Measurements from ENCODE around the gene ARID3B.
"Not testable (repeated sequence)": the region's sequence is repeated elsewhere in the genome, so short reads cannot be mapped to it uniquely, and the experiment has no call there.

ARID3B gene

GRCh38 chr15:74540761-74541493 is at the start of gene ARID3B:
TSS of gene ARID3B (plus strand) at chr15:74541220. CDS start at chr15:74543937, 2,717 bp downstream.
- peak; percentile 86 for DNase-seq

- DNase-seq = no peak
Observed at GRCh38 chr15:74496648-74497047, 44.4 kb upstream of the ARID3B start.

GRCh38 chr15:74497584-74497983 is 43.4 kb upstream of the ARID3B start:
- DNase-seq = peak; percentile 65

- no peak for DNase-seq
Observed at GRCh38 chr15:74499366-74499765, 41.7 kb upstream of the ARID3B start.

- no peak for DNase-seq
Observed at GRCh38 chr15:74500401-74500800, 40.6 kb upstream of the ARID3B start.

GRCh38 chr15:74502301-74502700 is 38.7 kb upstream of the ARID3B start:
- DNase-seq = no peak

- DNase-seq = no peak
Observed at GRCh38 chr15:74504418-74504817, 36.6 kb upstream of the ARID3B start.

GRCh38 chr15:74504836-74505235 is 36.2 kb upstream of the ARID3B start:
- DNase-seq = no peak

GRCh38 chr15:74505837-74506514 is 35.0 kb upstream of the ARID3B start:
- DNase-seq = no peak

GRCh38 chr15:74506515-74506840 is 34.5 kb upstream of the ARID3B start:
- no peak for DNase-seq

GRCh38 chr15:74511583-74511982 is 29.4 kb upstream of the ARID3B start:
- DNase-seq = no peak

GRCh38 chr15:74514059-74514458 is 27.0 kb upstream of the ARID3B start:
- DNase-seq = not testable (repeated sequence)

GRCh38 chr15:74517096-74517495 is 23.9 kb upstream of the ARID3B start:
- DNase-seq = no peak

- DNase-seq = no peak
Observed at GRCh38 chr15:74519311-74519710, 21.7 kb upstream of the ARID3B start.

GRCh38 chr15:74520407-74520806 is 20.6 kb upstream of the ARID3B start:
- DNase-seq = no peak

GRCh38 chr15:74523982-74524381 is 17.0 kb upstream of the ARID3B start:
- DNase-seq = no peak

- no peak for DNase-seq
Observed at GRCh38 chr15:74525309-74525708, 15.7 kb upstream of the ARID3B start.

- no peak for DNase-seq
Observed at GRCh38 chr15:74525945-74526344, 15.1 kb upstream of the ARID3B start.

GRCh38 chr15:74528876-74529275 is 12.1 kb upstream of the ARID3B start:
- no peak for DNase-seq

- no peak for DNase-seq
Observed at GRCh38 chr15:74529921-74530320, 11.1 kb upstream of the ARID3B start.

- DNase-seq = no peak
Observed at GRCh38 chr15:74530771-74531143, 10.3 kb upstream of the ARID3B start.

- DNase-seq = no peak
Observed at GRCh38 chr15:74531144-74531811, 9.7 kb upstream of the ARID3B start.

- DNase-seq = no peak
Observed at GRCh38 chr15:74535388-74536084, 5.5 kb upstream of the ARID3B start.

GRCh38 chr15:74537736-74538135 is 3.3 kb upstream of the ARID3B start:
- no peak for DNase-seq
